HUES64 (cell line): ENCODE results near the gene ZBTB12.
"Not testable (repeated sequence)": the region's sequence is repeated elsewhere in the genome, so short reads cannot be mapped to it uniquely, and the experiment has no call there.

Experiments used
- H3K27ac ChIP-seq: 2 replicates; pipeline ENCODE4 v1.7.0; 2013; ENCODE audit warnings: low read depth, low read length, inconsistent platforms
- H3K27me3 ChIP-seq: 2 replicates; pipeline ENCODE4 v1.6.1; 2013; ENCODE audit warnings: mild to moderate bottlenecking, low read length; ENCODE audit not compliant: insufficient read depth
- H3K36me3 ChIP-seq: 2 replicates; pipeline ENCODE4 v1.6.1; 2013; ENCODE audit warnings: mild to moderate bottlenecking, low read length; ENCODE audit not compliant: insufficient read depth
- H3K4me1 ChIP-seq: 2 replicates; pipeline ENCODE4 v1.6.1; 2013; ENCODE audit warnings: mild to moderate bottlenecking, low read length, moderate library complexity; ENCODE audit not compliant: insufficient read depth
- H3K4me3 ChIP-seq: 2 replicates; pipeline ENCODE4 v1.5.1; 2013; ENCODE audit warnings: mild to moderate bottlenecking, low read length, moderate library complexity
- H3K9ac ChIP-seq: 2 replicates; pipeline ENCODE4 v1.6.1; 2013; ENCODE audit warnings: mild to moderate bottlenecking, low read depth, low read length
- H3K9me3 ChIP-seq: 2 replicates; pipeline ENCODE4 v1.6.1; 2013; ENCODE audit warnings: low read depth, low read length; ENCODE audit not compliant: insufficient read depth
- WGBS: fragments of 150-250, 120-280 bp; methylation state at CpG from one replicate; pipeline ENCODE4 v1.1.7; 2013; ENCODE audit warnings: missing lambda C conversion rate; 5-methylcytosine and 5-hydroxymethylcytosine counted together

The ZBTB12 gene

DNA sequence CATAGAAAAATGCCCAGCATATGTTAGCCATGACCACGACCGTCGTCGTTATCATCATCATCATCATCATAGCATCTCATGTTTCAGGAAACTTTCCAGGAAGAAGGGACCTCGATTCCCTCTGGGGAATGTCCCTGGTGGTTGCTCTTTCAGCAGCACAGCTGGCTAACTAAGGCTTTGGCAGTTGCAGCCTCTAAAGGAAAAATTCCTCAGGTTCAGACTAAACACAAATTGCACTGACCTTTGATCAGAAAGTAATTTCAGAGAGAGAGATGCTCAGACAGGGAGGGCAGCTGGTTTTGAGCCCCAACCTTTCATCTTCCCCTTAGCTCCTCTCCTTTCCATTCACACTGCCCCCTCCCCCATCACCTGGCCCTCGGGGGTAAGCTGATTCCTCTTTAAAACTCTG is 38.4 kb upstream of the ZBTB12 start:
- Histone ChIP-seq H3K36me3 (no peaks in the 10 kb centered on the region), H3K9me3 (no peaks in the 10 kb centered on the region), H3K9ac (no peak overlapping the region), H3K4me3 (no peak overlapping the region), H3K27ac (no peak overlapping the region), H3K27me3 (no peaks in the 10 kb centered on the region), H3K4me1 (peaks cover 8% of the 10 kb centered on the region; the same call in 1 of the 2 replicates)
- WGBS: 59% methylated on average over 6 of the region's 6 CpGs

DNA sequence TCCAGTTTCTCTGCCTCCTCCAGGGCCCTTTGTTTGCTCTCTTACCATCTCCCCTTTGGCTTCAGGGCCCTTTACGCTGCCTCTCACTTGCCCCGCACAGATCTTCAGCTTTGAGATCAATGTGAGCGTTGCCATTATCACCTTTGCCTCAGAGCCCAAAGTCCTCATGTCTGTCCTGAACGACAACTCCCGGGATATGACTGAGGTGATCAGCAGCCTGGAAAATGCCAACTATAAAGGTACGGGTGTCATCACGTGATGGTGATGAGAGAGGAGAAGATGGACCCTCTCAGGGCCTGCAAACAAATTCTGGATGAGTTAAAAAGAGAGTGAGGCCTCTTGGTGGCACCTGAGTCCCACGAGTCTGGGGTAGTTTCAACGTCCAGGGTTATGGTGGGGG is 33.9 kb upstream of the ZBTB12 start:
- H3K27me3 ChIP-seq: no peaks in the 10 kb centered on the region
- H3K9ac ChIP-seq: no peak overlapping the region
- H3K4me1 ChIP-seq: 0 out of 2 replicates have a peak, but pooled peaks cover 8% of the 10 kb centered on the region
- 86% methylated on average over 9 of the region's 9 CpGs for WGBS
- H3K27ac ChIP-seq: no peak overlapping the region
- H3K9me3 ChIP-seq: 0 out of 2 replicates have a peak, but pooled peaks cover 3% of the 10 kb centered on the region
- no peak overlapping the region for H3K4me3 ChIP-seq
- H3K36me3 ChIP-seq: no peaks in the 10 kb centered on the region

DNA sequence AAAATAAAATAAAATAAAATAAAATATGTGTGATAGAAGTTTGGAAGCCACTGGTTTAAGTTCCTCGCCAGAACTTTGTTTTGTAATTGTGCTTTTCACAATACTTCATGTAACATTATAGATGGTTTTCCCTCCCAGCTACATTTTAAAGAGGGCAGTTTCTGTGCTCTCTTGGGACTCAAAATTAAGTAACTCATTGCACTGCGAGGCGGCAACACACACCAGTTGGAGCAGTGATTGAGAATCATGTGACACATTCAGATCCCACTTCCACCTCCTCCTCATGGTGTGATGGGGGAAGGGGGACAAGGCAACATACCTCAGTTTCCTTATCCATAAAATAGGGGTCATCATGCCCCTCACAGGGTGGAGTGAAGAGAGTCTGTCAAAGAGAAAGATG is 33.1 kb upstream of the ZBTB12 start:
- Histone ChIP-seq H3K9me3 (0 out of 2 replicates have a peak, but pooled peaks cover 3% of the 10 kb centered on the region), H3K27ac (no peak overlapping the region), H3K4me3 (no peak overlapping the region), H3K4me1 (0 out of 2 replicates have a peak, but pooled peaks cover under 1% of the 10 kb centered on the region), H3K9ac (no peak overlapping the region), H3K27me3 (no peaks in the 10 kb centered on the region), H3K36me3 (no peaks in the 10 kb centered on the region)
- no CpG with 5 or more reads among the region's 3 CpGs for WGBS

DNA sequence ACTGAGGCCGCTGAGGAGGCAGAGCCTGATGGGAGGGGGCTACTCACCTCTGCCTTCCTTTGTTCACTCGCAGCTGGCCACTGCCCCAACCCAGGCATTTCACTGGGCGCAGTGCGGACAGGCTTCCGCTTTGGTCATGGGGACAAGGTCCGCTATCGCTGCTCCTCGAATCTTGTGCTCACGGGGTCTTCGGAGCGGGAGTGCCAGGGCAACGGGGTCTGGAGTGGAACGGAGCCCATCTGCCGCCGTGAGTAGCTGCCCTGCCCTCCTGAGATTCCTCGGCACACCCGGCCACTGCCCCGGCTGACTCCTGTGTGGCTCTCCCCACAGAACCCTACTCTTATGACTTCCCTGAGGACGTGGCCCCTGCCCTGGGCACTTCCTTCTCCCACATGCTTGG is 31.7 kb upstream of the ZBTB12 start:
- H3K4me3 ChIP-seq: no peak overlapping the region
- H3K4me1 ChIP-seq: no peaks in the 10 kb centered on the region
- H3K9me3 ChIP-seq: 0 out of 2 replicates have a peak, but pooled peaks cover 3% of the 10 kb centered on the region
- H3K27ac ChIP-seq: no peak overlapping the region
- no peaks in the 10 kb centered on the region for H3K27me3 ChIP-seq
- H3K9ac ChIP-seq: no peak overlapping the region
- H3K36me3 ChIP-seq: no peaks in the 10 kb centered on the region
- 93% methylated on average over 19 of the region's 19 CpGs for WGBS

DNA sequence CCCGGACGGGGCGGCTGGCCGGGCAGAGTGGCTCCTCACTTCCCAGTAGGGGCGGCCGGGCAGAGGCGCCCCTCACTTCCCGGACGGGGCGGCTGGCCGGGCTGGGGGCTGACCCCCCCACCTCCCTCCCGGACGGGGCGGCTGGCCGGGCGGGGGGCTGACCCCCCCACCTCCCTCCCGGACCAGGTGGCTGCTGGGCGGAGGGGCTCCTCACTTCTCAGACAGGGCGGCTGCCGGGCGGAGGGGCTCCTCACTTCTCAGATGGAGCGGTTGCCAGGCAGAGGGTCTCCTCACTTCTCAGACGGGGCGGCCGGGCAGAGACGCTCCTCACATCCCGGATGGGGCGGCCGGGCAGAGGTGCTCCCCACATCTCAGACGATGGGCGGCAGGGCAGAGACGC is 30.3 kb upstream of the ZBTB12 start:
- H3K4me3 ChIP-seq, H3K27ac ChIP-seq, H3K36me3 ChIP-seq, H3K27me3 ChIP-seq, H3K9ac ChIP-seq, H3K9me3 ChIP-seq, H3K4me1 ChIP-seq: not testable (repeated sequence)
- WGBS: 92% methylated on average over 28 of the region's 32 CpGs

DNA sequence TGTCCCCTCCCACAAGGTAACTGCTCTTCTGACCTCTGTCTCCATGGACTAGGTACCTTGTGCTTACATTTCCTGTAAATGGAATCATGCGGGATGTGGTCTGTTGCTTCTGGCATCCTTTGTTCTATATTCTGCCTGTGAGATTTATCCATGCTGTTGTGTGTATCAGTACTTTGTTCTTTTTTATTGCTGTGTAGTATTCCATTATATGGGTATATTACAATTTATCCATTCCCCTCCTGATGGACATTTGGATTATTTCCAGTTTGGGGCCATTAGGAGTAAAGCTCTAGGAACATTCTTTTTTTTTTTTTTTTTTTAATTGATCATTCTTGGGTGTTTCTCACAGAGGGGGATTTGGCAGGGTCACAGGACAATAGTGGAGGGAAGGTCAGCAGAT is 29.1 kb upstream of the ZBTB12 start:
- Histone ChIP-seq H3K4me3 (no peak overlapping the region), H3K9ac (no peak overlapping the region), H3K27me3 (no peaks in the 10 kb centered on the region), H3K9me3 (0 out of 2 replicates have a peak, but pooled peaks cover 3% of the 10 kb centered on the region), H3K36me3 (no peaks in the 10 kb centered on the region), H3K4me1 (no peaks in the 10 kb centered on the region), H3K27ac (no peak overlapping the region)
- WGBS: 100% methylated on average over 1 of the region's 1 CpG

DNA sequence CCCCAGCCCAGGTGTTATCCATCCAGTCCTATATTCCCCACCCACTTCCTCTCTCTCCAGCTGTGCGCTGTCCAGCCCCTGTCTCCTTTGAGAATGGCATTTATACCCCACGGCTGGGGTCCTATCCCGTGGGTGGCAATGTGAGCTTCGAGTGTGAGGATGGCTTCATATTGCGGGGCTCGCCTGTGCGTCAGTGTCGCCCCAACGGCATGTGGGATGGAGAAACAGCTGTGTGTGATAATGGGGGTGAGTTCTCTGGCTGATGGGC is 26.7 kb upstream of the ZBTB12 start:
- WGBS: 90% methylated on average over 9 of the region's 9 CpGs
- Histone ChIP-seq H3K27ac (no peak overlapping the region), H3K27me3 (no peaks in the 10 kb centered on the region), H3K4me1 (no peaks in the 10 kb centered on the region), H3K4me3 (no peak overlapping the region), H3K9me3 (0 out of 2 replicates have a peak, but pooled peaks cover 3% of the 10 kb centered on the region), H3K36me3 (no peaks in the 10 kb centered on the region), H3K9ac (no peak overlapping the region)

DNA sequence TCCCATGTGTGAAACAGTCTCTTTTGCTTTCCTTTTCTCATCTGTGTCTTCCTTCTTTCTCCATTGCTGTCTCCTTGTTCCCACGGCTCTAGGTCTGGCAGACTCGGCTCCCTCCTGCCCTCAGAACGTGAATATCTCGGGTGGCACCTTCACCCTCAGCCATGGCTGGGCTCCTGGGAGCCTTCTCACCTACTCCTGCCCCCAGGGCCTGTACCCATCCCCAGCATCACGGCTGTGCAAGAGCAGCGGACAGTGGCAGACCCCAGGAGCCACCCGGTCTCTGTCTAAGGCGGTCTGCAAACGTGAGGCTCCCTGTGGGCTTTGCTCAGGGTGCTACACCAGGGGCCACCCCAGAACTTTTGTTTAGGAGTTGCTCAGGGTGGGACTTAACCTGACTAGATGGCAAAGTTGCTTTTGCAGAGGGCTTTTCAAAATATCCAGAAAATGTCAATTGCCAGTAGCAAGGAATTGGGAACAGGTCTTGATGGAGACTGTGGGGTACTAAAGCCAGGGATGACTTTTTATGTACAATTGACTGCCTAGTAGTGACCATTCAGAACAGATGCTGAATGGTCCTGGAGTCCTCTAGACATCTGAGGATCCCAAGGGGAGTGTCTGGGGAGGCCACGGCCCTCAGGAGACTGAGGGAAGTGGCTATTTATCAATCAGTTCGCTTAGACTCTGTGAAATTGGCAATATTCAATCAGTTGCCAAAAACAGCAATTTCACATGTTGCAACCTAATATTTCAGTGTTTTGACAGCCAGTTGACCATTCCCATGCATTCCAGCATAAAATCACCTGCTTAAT is 26.2 kb upstream of the ZBTB12 start:
- WGBS: 90% methylated on average over 11 of the region's 11 CpGs
- no peaks in the 10 kb centered on the region for H3K36me3 ChIP-seq
- no peak overlapping the region for H3K9ac ChIP-seq
- H3K9me3 ChIP-seq: 0 out of 2 replicates have a peak, but pooled peaks cover under 1% of the 10 kb centered on the region
- no peak overlapping the region for H3K27ac ChIP-seq
- no peaks in the 10 kb centered on the region for H3K4me1 ChIP-seq
- no peaks in the 10 kb centered on the region for H3K27me3 ChIP-seq
- no peak overlapping the region for H3K4me3 ChIP-seq

DNA sequence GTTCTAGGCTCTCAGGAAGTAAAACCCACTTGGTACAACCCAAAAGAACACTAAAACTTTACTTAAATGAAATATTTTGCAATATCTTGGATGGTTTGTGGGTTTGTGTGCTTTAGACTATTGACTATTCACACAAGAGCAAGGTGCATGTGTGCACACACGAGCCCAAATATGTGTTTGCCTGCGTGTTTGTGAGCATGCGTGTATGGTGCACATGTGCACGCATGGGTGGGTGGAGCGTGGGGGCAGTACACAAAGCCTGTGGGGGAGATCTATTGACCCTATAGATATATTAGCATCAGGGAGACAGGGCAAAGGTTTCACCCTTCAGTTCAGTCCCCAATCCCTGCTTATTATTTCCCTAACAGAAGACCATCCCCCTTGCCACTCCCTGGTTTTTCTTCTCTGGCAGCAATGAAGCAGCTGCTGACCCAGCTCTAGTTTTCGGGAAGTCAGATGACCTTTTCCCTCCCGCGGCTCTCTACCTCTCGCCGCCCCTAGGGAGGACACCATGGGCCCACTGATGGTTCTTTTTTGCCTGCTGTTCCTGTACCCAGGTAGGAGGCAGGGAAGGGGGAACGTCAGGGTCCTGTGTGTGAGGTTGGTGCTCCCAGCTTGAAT is 25.5 kb upstream of the ZBTB12 start, which contains the start of gene C2:
TSS of gene C2 (plus strand) at position 476 of the 621 bp plus-strand sequence. CDS start at position 512, 36 bp downstream.
- H3K4me3 ChIP-seq: no peak within 1 kb of the TSS
- no peak within 1 kb of the TSS for H3K9ac ChIP-seq
- no peaks in the 10 kb centered on the region for H3K4me1 ChIP-seq

DNA sequence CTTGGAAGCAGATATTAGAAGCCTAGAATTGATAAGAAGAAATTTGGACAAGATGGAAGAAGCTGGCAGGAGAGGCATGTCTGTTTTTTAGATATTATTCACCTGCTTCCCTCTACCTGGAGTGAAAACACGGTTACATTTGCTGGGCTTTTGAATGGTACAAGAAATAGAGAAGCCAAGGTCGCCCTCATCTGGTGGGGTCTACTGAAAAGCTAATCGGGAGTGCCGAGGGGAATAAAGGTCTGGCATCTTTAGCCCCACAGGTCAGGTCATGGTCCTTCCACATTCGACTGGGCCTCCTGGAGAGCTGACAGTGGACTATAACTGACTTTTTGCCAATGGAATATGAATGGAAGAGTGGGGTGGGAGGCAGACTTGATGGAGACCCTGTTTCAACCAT is 21.1 kb upstream of the ZBTB12 start:
- H3K27ac ChIP-seq: no peak overlapping the region
- no peaks in the 10 kb centered on the region for H3K27me3 ChIP-seq
- 28% methylated on average over 5 of the region's 5 CpGs for WGBS
- no peaks in the 10 kb centered on the region for H3K36me3 ChIP-seq
- no peak overlapping the region for H3K9ac ChIP-seq
- H3K4me1 ChIP-seq: no peaks in the 10 kb centered on the region
- H3K4me3 ChIP-seq: no peak overlapping the region
- no peaks in the 10 kb centered on the region for H3K9me3 ChIP-seq

More for the DNA sequence above, 25.5 kb upstream of the ZBTB12 start, which contains the start of gene C2:
- Histone ChIP-seq H3K9me3 (no peaks in the 10 kb centered on the region), H3K27ac (no peak within 1 kb of the TSS), H3K27me3 (no peaks in the 10 kb centered on the region), H3K36me3 (no peaks in the 10 kb centered on the region)
- WGBS: 78% methylated on average over 11 of the region's 11 CpGs

DNA sequence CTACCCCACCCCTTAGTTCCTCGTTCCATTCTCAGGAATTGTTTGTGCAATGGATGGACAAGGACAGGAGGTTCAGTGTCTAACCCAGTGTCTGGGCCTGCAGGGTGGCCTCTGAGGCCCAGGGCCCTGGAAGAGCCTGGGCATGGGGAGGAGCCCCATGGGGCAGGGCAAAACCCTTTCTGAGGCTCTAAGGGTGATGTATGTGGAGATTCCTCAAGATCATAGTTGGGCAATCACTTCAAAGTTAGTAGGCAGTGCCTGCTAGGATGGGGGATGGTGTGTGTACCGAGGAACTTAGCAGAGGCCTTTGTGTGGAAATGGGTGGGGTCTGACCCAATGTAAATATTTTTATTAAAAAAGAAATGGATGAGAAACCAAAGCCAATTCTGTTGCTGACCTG is 18.9 kb upstream of the ZBTB12 start:
- Histone ChIP-seq H3K9me3 (no peaks in the 10 kb centered on the region), H3K4me1 (no peaks in the 10 kb centered on the region), H3K4me3 (no peak overlapping the region), H3K9ac (no peak overlapping the region), H3K36me3 (no peaks in the 10 kb centered on the region), H3K27ac (no peak overlapping the region), H3K27me3 (no peaks in the 10 kb centered on the region)
- WGBS: 75% methylated on average over 2 of the region's 2 CpGs
